HCT116 (cell line): ENCODE data around the gene CDH4.

Source experiments
- EGR1 ChIP-seq: IDR thresholded peaks from 2 replicates; pipeline ENCODE4 v1.6.1; 2012; ENCODE audit warnings: low read depth
- ELF1 ChIP-seq: IDR thresholded peaks from 2 replicates; pipeline ENCODE4 v1.6.1; 2012; ENCODE audit warnings: low read depth, borderline replicate concordance
- EZH2 ChIP-seq: fragments of 200-600 bp; sonication (generic); IDR thresholded peaks from 2 replicates; pipeline ENCODE4 v1.6.1; 2017; ENCODE audit warnings: antibody characterized with exemption, mixed run types
- EZH2phosphoT487 ChIP-seq: fragments of 200-600 bp; IDR thresholded peaks from 2 replicates; pipeline ENCODE4 v1.6.1; 2018; ENCODE audit warnings: antibody characterized with exemption, borderline replicate concordance
- FOSL1 ChIP-seq: IDR thresholded peaks from 2 replicates; pipeline ENCODE4 v1.6.1; 2012; ENCODE audit warnings: low read depth
- POLR2A ChIP-seq: IDR thresholded peaks from 2 replicates; pipeline ENCODE4 v1.7.0; 2011; ENCODE audit warnings: borderline replicate concordance; ENCODE audit not compliant: insufficient read depth, insufficient read length; ENCODE audit errors: extremely low read depth
- POLR2AphosphoS5 ChIP-seq: IDR thresholded peaks from 2 replicates; pipeline ENCODE4 v1.6.1; 2011; ENCODE audit warnings: mild to moderate bottlenecking, low read depth, low read length, moderate library complexity
- REST ChIP-seq: IDR thresholded peaks from 2 replicates; pipeline ENCODE4 v1.6.1; 2012; ENCODE audit warnings: low read depth
- SP1 ChIP-seq: IDR thresholded peaks from 2 replicates; pipeline ENCODE4 v1.6.1; 2012; ENCODE audit warnings: low read depth
- SRF ChIP-seq: IDR thresholded peaks from 2 replicates; pipeline ENCODE4 v1.6.1; 2012; ENCODE audit warnings: low read depth
- TCF7L2 ChIP-seq: IDR thresholded peaks from 2 replicates; pipeline ENCODE4 v1.7.0; 2011; ENCODE audit warnings: borderline replicate concordance, inconsistent platforms; ENCODE audit not compliant: insufficient read depth, insufficient read length; ENCODE audit errors: extremely low read depth
- TF ChIP-seq, protein P1 (sequence below), 3 experiments: fragments of 200-600 bp in 1 of 3; sonication (generic) in 1 of 3; IDR thresholded peaks in 2 of 3; conservative IDR thresholded peaks in 1 of 3; 2 replicates each; pipeline ENCODE4 v1.5.1; 2012 to 2017; ENCODE audit warnings: low read depth in 2 of 3, low read length in 2 of 3, antibody characterized with exemption in 1 of 3, borderline replicate concordance in 1 of 3, control low read depth in 1 of 3, mild to moderate bottlenecking in 1 of 3, mixed read lengths in 1 of 3, mixed run types in 1 of 3, moderate library complexity in 1 of 3; ENCODE audit not compliant: insufficient read depth in 1 of 3
- TF ChIP-seq, protein P2 (sequence below): IDR thresholded peaks from 2 replicates; pipeline ENCODE4 v1.6.1; 2012
- TF ChIP-seq, protein P3 (sequence below): IDR thresholded peaks from 2 replicates; pipeline ENCODE4 v1.6.1; 2012

DNA sequence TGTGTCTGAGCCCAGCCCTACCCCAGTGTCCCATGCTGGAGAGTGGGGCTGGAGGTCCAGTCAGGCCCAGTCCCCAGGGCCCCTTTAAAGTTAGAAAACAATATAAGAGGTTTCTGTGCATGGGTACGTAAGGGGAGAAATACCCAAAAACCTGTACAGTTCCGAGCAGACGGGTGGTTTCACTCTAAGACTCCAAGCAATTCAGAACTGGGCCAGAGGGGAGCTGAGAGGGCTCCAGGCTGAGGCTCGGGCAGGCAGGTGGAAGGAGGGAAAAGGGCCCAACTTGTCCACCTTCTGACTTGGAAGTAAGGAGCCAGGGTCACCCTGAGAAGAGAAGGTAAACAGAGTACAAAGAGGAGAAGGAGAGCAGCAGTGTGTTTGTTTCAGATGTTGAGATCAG, 296.0 kb downstream of the CDH4 start:
- TF ChIP-seq, protein P1, sequence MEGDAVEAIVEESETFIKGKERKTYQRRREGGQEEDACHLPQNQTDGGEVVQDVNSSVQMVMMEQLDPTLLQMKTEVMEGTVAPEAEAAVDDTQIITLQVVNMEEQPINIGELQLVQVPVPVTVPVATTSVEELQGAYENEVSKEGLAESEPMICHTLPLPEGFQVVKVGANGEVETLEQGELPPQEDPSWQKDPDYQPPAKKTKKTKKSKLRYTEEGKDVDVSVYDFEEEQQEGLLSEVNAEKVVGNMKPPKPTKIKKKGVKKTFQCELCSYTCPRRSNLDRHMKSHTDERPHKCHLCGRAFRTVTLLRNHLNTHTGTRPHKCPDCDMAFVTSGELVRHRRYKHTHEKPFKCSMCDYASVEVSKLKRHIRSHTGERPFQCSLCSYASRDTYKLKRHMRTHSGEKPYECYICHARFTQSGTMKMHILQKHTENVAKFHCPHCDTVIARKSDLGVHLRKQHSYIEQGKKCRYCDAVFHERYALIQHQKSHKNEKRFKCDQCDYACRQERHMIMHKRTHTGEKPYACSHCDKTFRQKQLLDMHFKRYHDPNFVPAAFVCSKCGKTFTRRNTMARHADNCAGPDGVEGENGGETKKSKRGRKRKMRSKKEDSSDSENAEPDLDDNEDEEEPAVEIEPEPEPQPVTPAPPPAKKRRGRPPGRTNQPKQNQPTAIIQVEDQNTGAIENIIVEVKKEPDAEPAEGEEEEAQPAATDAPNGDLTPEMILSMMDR (IDR thresholded peaks at IDR 0.05 in 2 of 3, conservative IDR thresholded peaks at IDR 0.05 in 1 of 3; ENCODE audit: borderline replicate concordance in 1 of 3, insufficient read depth in 1 of 3, low read depth in 2 of 3, low read length in 2 of 3) = no peak
- TF ChIP-seq TCF7L2 (no peak), SRF (no peak), POLR2A (no peak), FOSL1 (no peak), EZH2 (no peak), POLR2AphosphoS5 (no peak), REST (no peak), EZH2phosphoT487 (no peak), SP1 (no peak), EGR1 (no peak), ELF1 (no peak)
- TF ChIP-seq, protein P2, sequence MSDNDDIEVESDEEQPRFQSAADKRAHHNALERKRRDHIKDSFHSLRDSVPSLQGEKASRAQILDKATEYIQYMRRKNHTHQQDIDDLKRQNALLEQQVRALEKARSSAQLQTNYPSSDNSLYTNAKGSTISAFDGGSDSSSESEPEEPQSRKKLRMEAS = no peak
- TF ChIP-seq, protein P3, sequence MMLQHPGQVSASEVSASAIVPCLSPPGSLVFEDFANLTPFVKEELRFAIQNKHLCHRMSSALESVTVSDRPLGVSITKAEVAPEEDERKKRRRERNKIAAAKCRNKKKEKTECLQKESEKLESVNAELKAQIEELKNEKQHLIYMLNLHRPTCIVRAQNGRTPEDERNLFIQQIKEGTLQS = no peak
